Measurements from ENCODE around the gene HDAC7. TPM values are rescaled to one million over a fixed set of nuclear protein-coding genes. Genes with fewer than 3 reads are reported as not detected.

HDAC7 gene
- polyA plus RNA-seq, 6 donors from 2014 or later = 4.5 to 17.1 (median 7.0) TPM

- no peak for DNase-seq
- Mint-ChIP-seq H3K36me3 (no peaks in the 10 kb centered on the region), H3K4me3 (no peak overlapping the region), H3K9me3 (no peaks in the 10 kb centered on the region), H3K4me1 (peaks cover 29 to 46% (median 34%) of the 10 kb centered on the region in 3 donors), H3K27me3 (no peaks in the 10 kb centered on the region), H3K27ac (peak overlapping the region in 2 of 6 donors; percentile 39 to 42)
- ATAC-seq (ENCODE audit: low read depth in 2 of 2) = no peak
Measured at GRCh38 chr12:47777741-47778558, 41.8 kb downstream of the HDAC7 start.

- Mint-ChIP-seq H3K27me3 (no peaks in the 10 kb centered on the region), H3K36me3 (no peaks in the 10 kb centered on the region), H3K9me3 (no peaks in the 10 kb centered on the region), H3K27ac (peak overlapping the region in 1 of 6 donors; percentile 88), H3K4me3 (peak overlapping the region in 1 of 8 donors; percentile 43), H3K4me1 (peaks cover 30 to 53% (median 37%) of the 10 kb centered on the region in 3 donors)
- ATAC-seq (ENCODE audit: low read depth in 2 of 2) = no peak
- DNase-seq = no peak
Measured at GRCh38 chr12:47777151-47777550, 42.6 kb downstream of the HDAC7 start.

- peaks cover 30 to 53% (median 37%) of the 10 kb centered on the region in 3 donors for H3K4me1 Mint-ChIP-seq
- peak overlapping the region in 1 of 6 donors; percentile 88 for H3K27ac Mint-ChIP-seq
- ATAC-seq (ENCODE audit: low read depth in 2 of 2) (no peak), DNase-seq (no peak)
- no peaks in the 10 kb centered on the region for H3K27me3 Mint-ChIP-seq
- no peaks in the 10 kb centered on the region for H3K36me3 Mint-ChIP-seq
- no peaks in the 10 kb centered on the region for H3K9me3 Mint-ChIP-seq
- peak overlapping the region in 1 of 8 donors; percentile 43 for H3K4me3 Mint-ChIP-seq
Measured at GRCh38 chr12:47776471-47777143, 43.1 kb downstream of the HDAC7 start.

- ATAC-seq (ENCODE audit: low read depth in 2 of 2) = no peak
- Mint-ChIP-seq H3K27ac (peak overlapping the region in 2 of 6 donors; percentile 4 to 48), H3K4me3 (peak overlapping the region in 6 of 8 donors; percentile 32 to 95 (median 75)), H3K9me3 (no peaks in the 10 kb centered on the region), H3K36me3 (no peaks in the 10 kb centered on the region), H3K4me1 (peaks cover 27 to 53% (median 37%) of the 10 kb centered on the region in 3 donors), H3K27me3 (no peaks in the 10 kb centered on the region)
- no peak for DNase-seq
Measured at GRCh38 chr12:47775100-47775911, 44.4 kb downstream of the HDAC7 start.

- Mint-ChIP-seq H3K4me3 (peak overlapping the region; percentile 32 to 95 (median 88)), H3K27me3 (no peaks in the 10 kb centered on the region), H3K36me3 (no peaks in the 10 kb centered on the region), H3K4me1 (peaks cover 27 to 53% (median 37%) of the 10 kb centered on the region in 3 donors), H3K9me3 (no peaks in the 10 kb centered on the region), H3K27ac (peak overlapping the region in 2 of 6 donors; percentile 22 to 72)
- no peak for ATAC-seq (ENCODE audit: low read depth in 2 of 2)
- DNase-seq = no peak
Measured at GRCh38 chr12:47774663-47775062, 45.0 kb downstream of the HDAC7 start.

- H3K4me3 Mint-ChIP-seq = peak overlapping the region; percentile 84 to 95 (median 91)
- H3K9me3 Mint-ChIP-seq = no peaks in the 10 kb centered on the region
- no peaks in the 10 kb centered on the region for H3K36me3 Mint-ChIP-seq
- no peaks in the 10 kb centered on the region for H3K27me3 Mint-ChIP-seq
- ATAC-seq (ENCODE audit: low read depth in 2 of 2) (no peak), DNase-seq (no peak)
- peak overlapping the region; percentile 50 to 96 (median 72) for H3K27ac Mint-ChIP-seq
- H3K4me1 Mint-ChIP-seq = peaks cover 23 to 47% (median 31%) of the 10 kb centered on the region in 3 donors
Measured at GRCh38 chr12:47773858-47774580, 45.7 kb downstream of the HDAC7 start.

- peak within 1 kb of the TSS; percentile 84 to 95 (median 91) for H3K4me3 Mint-ChIP-seq
- ATAC-seq (ENCODE audit: low read depth in 2 of 2) = peak; percentile 90 to 92
- no peaks in the 10 kb centered on the region for H3K36me3 Mint-ChIP-seq
- H3K27ac Mint-ChIP-seq = peak within 1 kb of the TSS; percentile 54 to 96 (median 86)
- H3K4me1 Mint-ChIP-seq = peaks cover 23 to 46% (median 27%) of the 10 kb centered on the region in 3 donors
- peak; percentile 83 for DNase-seq
- no peaks in the 10 kb centered on the region for H3K9me3 Mint-ChIP-seq
- no peaks in the 10 kb centered on the region for H3K27me3 Mint-ChIP-seq
Measured at GRCh38 chr12:47773062-47773857, 46.4 kb downstream of the HDAC7 start, which contains the start of gene SLC48A1. Gene SLC48A1 (plus strand): TSS chr12:47773238. CDS start chr12:47773305, 67 bp downstream.

GRCh38 chr12:47772738-47773061 lies 47.0 kb downstream of the HDAC7 start:
- DNase-seq = no peak
- H3K9me3 Mint-ChIP-seq = no peaks in the 10 kb centered on the region
- H3K4me3 Mint-ChIP-seq = peak overlapping the region in 7 of 8 donors; percentile 79 to 94 (median 89)
- H3K36me3 Mint-ChIP-seq = no peaks in the 10 kb centered on the region
- peaks cover 19 to 41% (median 24%) of the 10 kb centered on the region in 3 donors for H3K4me1 Mint-ChIP-seq
- peak overlapping the region in 5 of 6 donors; percentile 67 to 92 (median 84) for H3K27ac Mint-ChIP-seq
- H3K27me3 Mint-ChIP-seq = no peaks in the 10 kb centered on the region
- ATAC-seq (ENCODE audit: low read depth in 2 of 2) = no peak

- no peak for DNase-seq
- ATAC-seq (ENCODE audit: low read depth in 2 of 2) = no peak
- H3K36me3 Mint-ChIP-seq = no peaks in the 10 kb centered on the region
- H3K27ac Mint-ChIP-seq = peak overlapping the region in 5 of 6 donors; percentile 54 to 92 (median 84)
- peaks cover 17 to 39% (median 24%) of the 10 kb centered on the region in 3 donors for H3K4me1 Mint-ChIP-seq
- H3K27me3 Mint-ChIP-seq = no peaks in the 10 kb centered on the region
- no peaks in the 10 kb centered on the region for H3K9me3 Mint-ChIP-seq
- H3K4me3 Mint-ChIP-seq = peak overlapping the region in 7 of 8 donors; percentile 79 to 94 (median 87)
Measured at GRCh38 chr12:47772094-47772660, 47.5 kb downstream of the HDAC7 start.

GRCh38 chr12:47771304-47771703 lies 48.4 kb downstream of the HDAC7 start:
- Mint-ChIP-seq H3K4me3 (peak overlapping the region in 7 of 8 donors; percentile 17 to 91 (median 43)), H3K27me3 (no peaks in the 10 kb centered on the region), H3K9me3 (no peaks in the 10 kb centered on the region), H3K4me1 (peaks cover 17 to 38% (median 25%) of the 10 kb centered on the region in 3 donors), H3K36me3 (no peaks in the 10 kb centered on the region), H3K27ac (no peak overlapping the region)
- no peak for ATAC-seq (ENCODE audit: low read depth in 2 of 2)
- DNase-seq = no peak

- Mint-ChIP-seq H3K4me1 (peaks cover 17 to 27% (median 22%) of the 10 kb centered on the region in 3 donors), H3K27me3 (no peaks in the 10 kb centered on the region), H3K36me3 (no peaks in the 10 kb centered on the region), H3K9me3 (no peaks in the 10 kb centered on the region), H3K4me3 (no peak overlapping the region), H3K27ac (no peak overlapping the region)
- ATAC-seq (ENCODE audit: low read depth in 2 of 2) (no peak), DNase-seq (no peak)
Measured at GRCh38 chr12:47770086-47770726, 49.5 kb downstream of the HDAC7 start.

Data from naive B cell (primary cell).